ENCODE results near the gene LZTR1.
A peak's percentile ranks its signal among the peaks of the same experiment; 100 is the strongest.
"Not testable (repeated sequence)": the region's sequence is repeated elsewhere in the genome, so short reads cannot be mapped to it uniquely, and the experiment has no call there.

LZTR1 gene

DNA sequence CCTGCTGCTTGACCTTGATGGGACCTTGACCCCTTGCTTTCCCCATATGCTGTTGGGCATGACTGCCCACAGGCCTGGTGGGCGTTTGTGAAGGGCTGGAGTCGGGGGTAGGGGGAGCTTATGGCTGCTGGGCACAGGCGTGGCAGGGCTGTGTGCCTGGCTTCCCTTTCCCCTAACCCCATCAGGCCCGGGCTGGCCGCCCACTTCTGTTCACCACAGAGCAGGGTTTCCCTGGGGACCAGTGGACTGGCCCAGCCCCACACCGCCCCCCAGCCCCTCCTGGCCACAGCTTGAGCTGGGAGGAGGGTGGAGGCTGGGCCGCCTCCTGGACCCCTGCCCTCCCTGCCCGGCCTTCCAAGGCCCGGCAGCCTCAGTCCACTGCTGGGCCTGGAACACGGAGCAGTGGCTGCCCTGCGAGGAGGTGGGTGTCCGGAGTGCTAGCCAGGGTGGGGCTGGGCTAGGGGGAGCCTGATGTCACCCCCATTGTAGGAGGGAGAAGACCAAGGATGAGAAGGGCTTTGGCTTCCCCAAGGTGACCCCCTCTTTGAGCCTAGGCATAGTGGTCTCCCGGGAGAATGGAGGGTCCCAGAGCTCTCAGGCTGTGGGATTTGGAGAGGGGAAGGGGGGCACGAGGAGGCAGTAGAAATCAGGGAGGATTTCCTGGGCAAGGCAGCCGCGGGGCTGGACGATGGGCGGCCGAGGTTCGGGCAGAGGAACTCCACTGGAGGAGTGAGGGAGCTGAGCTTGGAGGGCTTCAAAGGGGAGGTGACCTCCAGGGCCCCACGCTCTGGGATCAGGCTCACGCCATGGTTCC, 15.0 kb upstream of the LZTR1 start, which contains the start of gene AIFM3:
TSS of gene AIFM3 (plus strand) at position 373 of the 814 bp plus-strand sequence. CDS start 690 bp downstream, outside the sequence.
- no peak for DNase-seq

DNA sequence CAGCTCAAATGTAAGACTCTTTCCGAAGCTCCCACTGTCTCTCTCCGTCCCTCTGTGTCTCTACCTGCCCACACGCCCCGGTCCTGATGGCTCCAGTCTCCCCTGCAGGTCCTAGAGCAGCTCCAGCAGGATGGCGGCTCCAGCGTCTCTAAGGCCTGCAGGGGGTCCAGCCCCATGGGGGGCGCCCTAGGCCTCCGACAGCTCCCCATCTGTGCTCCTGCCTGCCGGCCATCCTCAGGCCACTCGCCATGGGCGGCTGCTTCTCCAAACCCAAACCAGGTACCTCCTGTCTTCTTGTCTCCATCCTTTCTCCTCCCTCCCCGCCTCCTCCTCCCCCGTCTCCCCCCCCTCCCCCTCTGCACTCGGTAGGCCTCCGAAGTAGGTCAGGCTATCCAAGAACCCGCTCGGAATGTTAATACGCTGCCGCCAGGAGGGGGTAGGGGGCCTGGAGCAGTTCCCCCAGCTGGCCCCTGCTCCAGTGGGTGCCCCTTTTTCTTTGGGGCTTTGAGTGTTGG, 14.3 kb upstream of the LZTR1 start:
- no peak for DNase-seq

DNA sequence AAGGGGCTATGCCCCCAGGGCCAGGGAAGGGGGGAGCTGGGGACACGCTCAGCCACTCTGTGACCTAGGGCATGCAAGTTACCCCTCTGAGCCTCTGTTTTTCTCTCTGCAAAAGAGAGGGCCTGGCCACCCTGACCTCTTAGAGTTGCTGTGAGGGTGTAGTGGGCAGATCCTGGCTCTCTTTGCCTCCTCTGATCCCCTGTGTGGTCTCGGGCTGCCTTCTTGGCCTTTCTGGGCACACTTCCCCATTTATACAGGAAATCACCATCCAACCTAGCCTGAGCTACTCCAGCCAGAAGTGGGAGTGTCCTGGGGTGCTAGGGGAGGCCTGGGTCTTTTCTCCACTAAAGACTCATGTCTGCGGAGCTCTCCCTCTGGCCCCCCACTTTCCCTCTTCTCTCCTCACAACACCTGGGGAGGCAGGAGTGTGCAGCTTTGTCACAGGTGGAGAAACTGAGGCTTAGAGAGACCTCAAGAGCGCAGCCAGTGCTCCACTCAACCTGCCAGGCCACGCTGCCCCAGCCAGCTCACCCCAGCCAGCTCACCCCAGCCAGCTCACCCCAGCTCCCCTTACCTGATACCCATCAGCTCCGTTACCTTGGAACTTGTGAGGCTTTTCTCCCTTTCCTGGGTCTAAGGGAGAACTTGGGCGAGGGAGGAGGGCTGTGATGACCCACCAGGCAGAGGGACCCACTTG, 13.7 kb upstream of the LZTR1 start:
- DNase-seq = no peak

DNA sequence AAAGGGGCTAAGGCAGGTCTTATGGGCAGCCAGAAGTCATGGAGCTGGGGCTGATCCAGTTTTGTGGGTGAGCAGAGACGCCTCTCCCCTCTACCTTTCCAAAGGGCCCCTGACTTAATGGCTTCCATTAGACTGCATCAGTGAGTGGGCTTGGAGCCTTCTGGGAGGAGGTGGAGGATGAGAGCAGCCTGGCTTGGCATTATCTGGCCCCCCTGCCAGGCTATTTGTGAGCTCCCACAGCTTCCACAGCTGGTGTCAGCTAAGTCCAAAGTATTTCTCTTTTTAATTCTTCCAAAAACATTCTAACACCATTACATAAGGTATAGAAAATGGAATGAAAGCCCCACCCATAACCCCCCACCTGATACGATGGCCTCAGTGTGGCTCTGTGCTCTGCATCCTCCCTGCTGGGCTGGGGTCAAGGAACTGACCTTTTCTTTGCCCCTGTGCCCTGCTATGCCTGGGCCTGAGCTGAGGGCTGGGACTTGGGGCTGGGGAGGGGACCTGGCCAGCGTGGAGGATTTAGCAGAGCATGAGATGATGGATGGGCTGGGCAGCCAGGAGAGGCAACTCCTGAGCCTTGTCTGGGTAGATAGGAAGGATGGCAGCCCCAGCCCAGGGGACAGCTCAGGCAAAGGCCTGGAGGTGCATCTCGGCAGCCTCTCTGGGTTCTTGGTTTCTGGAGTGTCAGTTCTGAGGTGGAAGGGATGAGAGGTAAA, 11.0 kb upstream of the LZTR1 start:
- no peak for DNase-seq

DNA sequence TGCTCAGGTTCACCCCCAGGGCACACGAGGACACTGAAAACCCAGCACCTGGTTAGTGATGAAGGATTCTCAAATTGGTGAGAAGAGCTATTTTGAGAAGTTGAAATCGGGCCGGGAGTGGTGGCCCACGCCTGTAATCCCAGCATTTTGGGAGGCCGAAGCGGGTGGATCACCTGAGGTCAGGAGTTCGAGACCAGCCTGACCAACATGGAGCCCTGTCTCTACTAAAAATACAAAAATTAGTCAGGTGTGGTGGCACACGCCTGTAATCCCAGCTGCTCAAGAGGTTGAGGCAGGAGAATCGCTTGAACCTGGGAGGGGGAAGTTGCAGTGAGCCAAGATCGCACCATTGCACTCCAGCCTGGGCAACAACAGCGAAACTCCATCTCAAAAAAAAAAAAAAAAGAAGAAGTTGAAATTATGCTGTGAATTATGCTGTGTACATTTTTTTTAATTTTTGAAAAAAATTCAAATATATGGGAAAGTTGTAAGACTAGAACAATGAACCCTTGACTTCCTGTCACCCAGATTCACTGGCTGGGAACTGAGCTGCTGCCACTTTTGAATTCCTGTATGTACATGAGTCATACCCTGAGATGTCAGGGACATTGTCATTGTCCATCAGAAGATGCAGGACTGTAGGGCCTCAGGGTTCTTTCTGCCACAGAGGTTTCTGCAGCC, 9.9 kb upstream of the LZTR1 start:
- not testable (repeated sequence) for DNase-seq

DNA sequence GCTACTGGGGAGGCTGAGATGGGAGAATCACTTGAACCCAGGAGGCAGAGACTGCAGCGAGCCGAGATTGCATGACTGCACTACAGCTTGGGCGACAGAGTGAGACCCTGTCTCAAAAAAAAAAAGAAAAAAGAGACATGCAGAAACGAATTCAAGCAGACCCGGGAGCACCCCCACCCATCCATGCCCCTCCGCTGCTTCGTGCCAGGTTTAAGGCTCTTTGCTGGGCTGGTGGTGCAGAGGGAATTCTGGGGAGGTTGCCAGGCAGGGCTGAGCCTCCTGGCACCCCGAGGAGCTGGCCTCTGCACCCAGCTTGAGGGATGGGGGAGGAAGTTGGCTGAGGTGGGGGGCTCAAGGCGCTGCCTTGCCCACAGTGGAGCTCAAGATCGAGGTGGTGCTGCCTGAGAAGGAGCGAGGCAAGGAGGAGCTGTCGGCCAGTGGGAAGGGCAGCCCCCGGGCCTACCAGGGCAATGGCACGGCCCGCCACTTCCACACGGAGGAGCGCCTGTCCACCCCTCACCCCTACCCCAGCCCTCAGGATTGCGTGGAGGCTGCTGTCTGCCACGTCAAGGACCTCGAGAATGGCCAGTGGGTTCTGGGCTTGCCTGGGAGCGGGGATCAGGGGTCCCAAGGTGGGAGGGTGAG, 9.0 kb upstream of the LZTR1 start:
- DNase-seq = no peak

DNA sequence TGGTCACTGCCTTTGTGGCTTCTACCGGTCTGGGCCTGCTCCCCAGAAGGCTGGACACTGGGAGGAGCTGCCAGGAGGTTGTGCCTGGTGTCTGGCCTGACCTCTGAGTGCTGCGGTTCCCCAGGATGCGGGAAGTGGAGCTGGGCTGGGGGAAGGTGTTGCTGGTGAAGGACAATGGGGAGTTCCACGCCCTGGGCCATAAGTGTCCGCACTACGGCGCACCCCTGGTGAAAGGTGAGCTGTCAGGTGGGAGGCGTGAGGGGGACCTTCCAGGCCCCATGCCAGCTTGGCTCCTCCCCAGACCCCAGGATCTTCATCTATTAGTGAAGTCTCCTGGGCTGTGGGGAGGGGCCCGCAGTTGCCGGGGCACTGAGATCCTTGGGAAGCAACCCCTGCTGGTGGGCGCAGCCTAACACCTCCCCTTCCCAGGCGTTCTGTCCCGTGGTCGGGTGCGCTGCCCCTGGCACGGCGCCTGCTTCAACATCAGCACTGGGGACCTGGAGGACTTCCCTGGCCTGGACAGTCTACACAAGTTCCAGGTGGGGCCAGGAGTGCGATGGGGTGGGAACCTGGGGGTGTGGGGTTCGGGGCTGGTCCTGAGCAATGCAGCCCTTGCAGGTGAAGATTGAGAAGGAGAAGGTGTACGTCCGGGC, 8.3 kb upstream of the LZTR1 start:
- no peak for DNase-seq

DNA sequence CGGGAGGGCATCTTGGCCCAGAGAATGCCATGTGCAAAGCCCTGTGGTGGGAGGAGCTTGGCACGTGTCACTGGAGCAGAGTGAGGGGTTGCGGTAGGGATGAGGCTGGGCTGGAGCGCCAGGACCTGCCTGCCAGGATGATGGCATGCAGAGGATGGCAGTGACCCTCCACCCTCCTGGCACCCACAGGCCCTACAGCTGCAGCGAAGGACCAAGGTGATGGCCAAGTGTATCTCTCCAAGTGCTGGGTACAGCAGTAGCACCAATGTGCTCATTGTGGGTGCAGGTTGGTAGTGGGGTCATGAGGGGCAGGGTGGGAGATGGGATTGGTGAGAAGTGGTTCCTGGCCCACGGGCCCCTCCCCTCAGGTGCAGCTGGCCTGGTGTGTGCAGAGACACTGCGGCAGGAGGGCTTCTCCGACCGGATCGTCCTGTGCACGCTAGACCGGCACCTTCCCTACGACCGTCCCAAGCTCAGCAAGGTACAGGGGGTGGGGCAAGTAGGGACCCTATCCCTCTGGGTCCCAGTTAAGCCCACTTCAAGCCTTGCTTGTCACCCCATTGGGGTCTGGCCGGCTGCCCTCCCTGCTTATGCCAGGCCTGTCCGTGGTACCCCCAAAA, 7.7 kb upstream of the LZTR1 start:
- no peak for DNase-seq

DNA sequence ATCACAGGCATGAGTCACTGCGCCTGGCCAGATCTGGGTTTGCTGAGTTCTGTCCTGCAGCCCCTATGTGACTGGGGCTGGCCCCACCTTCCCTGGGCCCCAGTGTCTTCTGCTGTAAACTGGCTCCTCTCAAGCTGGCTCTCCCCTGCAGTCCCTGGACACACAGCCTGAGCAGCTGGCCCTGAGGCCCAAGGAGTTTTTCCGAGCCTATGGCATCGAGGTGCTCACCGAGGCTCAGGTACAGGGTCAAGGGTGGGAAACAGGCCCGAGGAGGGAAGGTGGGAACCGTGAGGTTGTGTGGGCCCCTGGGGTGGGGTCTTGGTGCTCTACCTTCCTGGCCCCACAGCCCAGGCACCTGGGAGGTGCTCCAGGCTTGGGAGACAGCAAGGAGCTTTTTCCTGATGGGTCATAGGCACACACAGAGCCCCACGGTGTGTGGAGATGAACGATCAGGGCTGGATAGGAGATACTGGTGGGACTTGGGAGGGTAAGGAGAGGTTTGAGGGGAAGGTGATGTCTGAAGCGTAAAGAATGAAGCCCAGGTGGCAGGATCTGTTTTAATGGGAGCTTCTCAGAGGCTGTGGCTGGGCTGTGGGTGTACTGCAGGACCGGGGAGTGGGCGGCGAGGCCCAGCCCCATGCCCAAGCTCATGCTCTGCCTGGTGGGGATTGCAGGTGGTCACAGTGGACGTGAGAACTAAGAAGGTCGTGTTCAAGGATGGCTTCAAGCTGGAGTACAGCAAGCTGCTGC, 6.4 kb upstream of the LZTR1 start:
- DNase-seq = no peak

DNA sequence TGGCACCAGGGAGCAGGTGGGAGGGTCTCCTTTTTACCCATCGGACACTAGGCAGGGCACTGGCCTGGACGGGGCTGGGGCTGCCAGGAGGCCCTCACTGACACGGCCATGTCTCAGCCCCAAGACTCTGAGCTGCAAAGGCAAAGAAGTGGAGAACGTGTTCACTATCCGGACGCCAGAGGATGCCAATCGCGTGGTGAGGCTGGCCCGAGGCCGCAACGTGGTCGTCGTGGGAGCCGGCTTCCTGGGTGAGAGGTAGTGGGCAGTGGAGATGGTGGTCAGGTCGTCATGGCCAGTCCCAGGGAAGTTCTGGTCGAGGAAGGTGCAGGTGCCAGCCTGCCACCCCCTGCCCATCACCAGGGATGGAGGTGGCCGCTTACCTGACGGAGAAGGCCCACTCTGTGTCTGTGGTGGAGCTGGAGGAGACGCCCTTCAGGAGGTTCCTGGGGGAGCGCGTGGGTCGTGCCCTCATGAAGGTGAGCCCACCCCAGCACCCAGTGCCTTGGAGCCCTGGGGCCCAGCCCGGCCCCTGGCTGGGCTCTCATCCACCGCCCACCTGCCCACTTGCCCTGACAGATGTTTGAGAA, 5.7 kb upstream of the LZTR1 start:
- DNase-seq = no peak

DNA sequence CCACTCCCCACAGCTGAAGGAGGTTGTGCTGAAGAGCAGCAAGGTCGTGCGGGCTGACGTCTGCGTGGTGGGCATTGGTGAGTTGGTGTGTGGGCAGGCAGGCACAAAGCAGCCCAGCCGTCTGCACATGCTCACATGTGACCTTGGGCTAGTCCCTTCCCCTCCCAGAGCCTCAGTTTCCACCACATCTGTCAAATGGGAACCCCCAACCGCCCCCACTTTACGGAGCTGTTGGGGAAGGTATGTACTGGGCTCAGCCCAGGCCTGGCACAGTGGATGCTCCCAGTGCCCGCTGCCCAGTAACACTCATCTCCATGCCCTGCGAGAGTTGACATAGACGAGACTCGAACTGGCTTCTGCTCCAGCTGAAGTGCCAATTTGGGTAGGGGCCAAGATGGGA, 5.1 kb upstream of the LZTR1 start:
- DNase-seq = no peak

DNA sequence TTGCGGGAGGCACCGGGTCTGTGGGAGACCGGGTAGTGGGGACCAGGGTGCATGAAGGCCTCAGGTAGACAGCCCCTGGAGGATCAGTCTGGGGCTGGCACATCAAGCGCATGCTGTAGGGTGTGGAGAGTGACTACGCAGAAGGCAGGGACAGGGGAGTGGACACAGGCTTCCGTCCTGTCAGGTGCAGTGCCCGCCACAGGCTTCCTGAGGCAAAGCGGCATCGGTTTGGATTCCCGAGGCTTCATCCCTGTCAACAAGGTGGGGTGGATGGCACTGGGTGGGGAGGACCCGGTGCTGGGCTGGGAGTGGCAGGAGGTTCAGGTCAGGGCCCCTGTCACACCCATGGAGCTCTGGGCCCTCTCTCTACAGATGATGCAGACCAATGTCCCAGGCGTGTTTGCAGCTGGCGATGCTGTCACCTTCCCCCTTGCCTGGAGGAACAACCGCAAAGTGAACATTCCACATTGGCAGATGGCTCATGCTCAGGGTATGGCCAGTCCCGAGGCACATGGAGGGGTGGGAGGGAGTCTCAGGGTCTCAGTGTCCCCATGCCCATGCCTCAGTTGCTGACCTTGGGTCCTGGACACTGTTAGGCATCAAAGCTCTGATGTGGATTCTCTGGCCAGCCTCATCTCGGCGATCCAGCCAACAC, 4.5 kb upstream of the LZTR1 start:
- no peak for DNase-seq

DNA sequence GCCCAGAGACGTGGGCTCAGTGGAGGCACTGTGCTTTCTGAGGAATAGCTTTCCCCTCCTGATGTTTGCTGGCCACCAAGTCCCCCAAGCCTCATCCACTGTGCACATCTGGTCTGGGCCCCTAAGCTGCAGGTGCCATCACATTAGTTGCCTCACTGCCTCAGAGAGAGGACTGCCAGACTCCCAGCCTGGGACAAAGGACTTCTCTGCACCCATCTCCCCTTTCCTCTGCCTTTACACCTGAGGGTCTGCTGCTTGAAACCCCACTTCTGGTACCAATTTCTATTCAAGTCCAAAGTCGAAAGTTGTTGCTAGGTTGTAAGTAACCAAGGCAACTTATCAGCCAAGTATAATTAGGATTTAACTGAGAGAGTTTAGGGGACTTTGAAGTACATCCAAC, 3.7 kb upstream of the LZTR1 start:
- DNase-seq = no peak

DNA sequence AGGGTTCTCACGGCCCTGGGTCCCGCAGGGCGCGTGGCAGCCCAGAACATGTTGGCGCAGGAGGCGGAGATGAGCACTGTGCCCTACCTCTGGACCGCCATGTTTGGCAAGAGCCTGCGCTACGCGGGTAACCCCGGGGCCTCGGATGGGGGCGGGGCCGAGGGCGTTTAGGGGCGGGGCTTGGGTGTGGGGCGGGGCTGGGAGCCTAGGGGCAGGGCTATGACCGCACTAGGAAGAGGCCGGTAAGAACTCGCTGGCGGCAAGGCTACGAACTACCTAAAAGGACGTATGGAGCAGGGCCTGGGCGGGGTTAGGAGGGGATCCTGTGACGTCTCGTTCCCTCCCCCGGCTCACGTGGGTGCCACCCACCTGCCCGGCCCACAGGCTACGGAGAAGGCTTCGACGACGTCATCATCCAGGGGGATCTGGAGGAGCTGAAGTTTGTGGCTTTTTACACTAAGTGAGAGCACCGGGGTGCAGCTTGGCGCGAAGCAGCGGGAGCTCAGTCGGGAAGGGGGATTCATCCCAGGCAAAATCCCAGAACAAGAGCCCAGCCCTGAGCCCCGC, 2.8 kb upstream of the LZTR1 start:
- peak; percentile 74 for DNase-seq

DNA sequence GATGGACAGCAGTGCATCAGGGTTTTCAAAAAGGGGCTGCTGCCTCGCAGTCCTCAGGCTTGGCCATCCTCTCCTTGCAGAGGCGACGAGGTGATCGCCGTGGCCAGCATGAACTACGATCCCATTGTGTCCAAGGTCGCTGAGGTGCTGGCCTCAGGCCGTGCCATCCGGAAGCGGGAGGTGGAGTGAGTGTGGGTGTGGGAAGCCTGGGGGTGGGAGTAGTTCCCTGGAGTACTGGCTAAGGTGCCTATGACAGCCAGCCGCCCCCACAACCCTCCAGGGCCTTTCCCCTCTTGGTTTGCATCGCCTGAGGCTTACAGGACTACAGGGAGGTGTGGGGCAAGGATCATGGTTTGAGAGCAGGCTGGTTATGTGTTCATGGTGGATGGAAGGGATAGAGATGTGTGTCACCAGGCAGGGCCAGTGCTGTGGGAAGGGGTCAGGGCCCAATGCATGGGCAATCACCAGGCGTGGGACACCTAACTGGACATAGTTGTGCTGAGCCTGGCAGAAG, 2.1 kb upstream of the LZTR1 start:
- no peak for DNase-seq

DNA sequence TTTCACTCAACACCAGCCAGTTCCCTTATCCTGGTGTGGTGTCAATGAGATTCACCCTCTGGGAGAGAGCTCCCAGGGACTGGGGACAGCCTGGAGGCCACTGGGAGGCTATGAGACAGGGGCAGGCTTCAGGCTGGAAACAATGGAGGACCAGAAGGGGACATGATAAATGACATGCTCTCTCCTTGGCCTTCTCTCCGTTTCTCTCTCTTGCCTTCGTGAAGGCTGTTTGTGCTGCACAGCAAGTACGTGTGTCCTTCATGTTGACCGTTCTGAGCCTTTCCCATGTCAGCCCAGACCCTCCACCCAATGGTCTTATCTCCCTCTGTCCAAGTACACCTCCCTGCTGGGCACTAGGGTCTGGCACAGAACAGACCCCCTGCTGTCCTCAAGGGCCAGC, 1.6 kb upstream of the LZTR1 start:
- no peak for DNase-seq

DNA sequence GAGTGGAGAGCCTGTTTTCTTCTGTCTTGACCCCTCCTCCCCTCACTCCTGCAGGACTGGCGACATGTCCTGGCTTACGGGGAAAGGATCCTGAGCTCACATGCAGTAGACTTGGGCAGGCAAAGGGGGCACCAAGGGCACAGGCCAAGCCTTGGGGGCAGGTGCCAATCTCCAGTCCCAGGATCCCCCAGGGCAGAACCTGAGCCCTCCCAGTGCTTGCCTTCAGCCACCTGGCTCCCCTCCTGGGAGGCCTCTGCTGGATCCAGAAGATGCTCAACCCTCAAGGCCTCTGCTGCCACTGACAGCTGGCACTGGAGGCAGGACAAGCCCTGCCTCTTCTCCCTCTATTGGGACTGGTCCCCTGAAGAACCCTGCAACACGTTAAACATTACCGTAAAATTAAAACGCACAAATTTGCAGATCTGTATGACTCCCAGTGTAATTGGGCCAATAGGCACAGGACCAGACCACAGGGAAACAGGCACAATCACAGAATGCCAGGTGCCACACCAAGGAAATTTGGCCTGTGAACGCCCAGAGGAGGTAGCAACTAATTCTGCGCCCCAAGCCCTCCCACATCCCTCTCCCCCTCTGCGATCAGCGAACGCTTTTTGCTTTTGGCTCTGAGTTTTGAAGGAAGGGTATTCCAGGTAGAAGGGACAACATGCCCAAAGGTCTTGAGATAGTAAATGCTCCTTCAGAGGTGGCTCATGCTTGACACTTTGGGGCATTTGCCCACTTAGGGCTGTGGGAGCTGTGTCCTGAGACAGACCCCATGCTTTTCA, 967 bp upstream of the LZTR1 start:
- no peak for DNase-seq

DNA sequence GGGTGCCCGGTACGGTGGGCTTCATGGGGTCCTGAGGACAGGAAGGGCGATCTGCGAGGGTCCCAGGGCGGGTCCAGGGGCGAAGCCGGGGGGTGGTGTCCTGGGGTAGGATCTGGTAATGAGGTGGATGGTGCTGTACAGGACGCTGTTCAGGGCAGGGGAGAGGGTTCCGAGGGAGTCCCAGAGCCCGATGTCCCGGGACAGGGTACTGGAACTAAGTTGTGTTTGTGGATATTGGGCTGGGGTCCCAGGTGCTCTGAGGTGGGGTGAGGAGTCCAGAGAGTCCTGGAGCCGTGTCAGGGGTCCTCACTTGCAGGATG, 426 bp downstream of the LZTR1 start:
- DNase-seq = no peak
